Heart left ventricle (tissue), 13 donors: ENCODE measurements around the gene MC1R.
"Not testable (repeated sequence)": the region's sequence is repeated elsewhere in the genome, so short reads cannot be mapped to it uniquely, and the experiment has no call there.

Experiments
- POLR2A ChIP-seq, 2 donors: fragments of 450-650 bp; IDR thresholded peaks; one replicate each; pipeline ENCODE4 v1.6.1; 2017; ENCODE audit warnings: antibody characterized with exemption in 2 of 2, mild to moderate bottlenecking in 2 of 2, moderate library complexity in 2 of 2
- TF ChIP-seq, protein P1 (sequence below), 12 donors: fragments of 200-600 bp; sonication (generic) in 4 of 12; IDR thresholded peaks; one replicate each; pipeline versions ENCODE4 v1.5.0 to v1.8.0; 2018 to 2022; ENCODE audit warnings: antibody characterized with exemption in 12 of 12, mild to moderate bottlenecking in 5 of 12
- donor health status: ischemic (EF 13 %, LVEDD 7.1; RV severe dilation, severe dysfunction).
- donor health status: DM: no; HTN: yes; CAD: no.
- donor health status: DM: no; HTN: no; CAD: no.
- donor health status: ischemic (EF 25% LVEDD 6.9; RV normal size, moderate dysfunction).
- donor health status: ischemic (EF 25% LVEDD 5.7; RV mildly dilated, moderate dysfunction).
- donor health status: ischemic (EF 35%, LVEDD 5.7; RV mildly dilated, moderate dysfunction).
- donor health status: nonischemic (EF 11% LVEDD 7.7; RV severe dilation, severe dysfunction).
- donor health status: DM: yes; HTN: yes; CAD: no.
- donor health status: PGD.
- donor health status: ischemic (EF 29% LVEDD 5.4; RV normal size, mild dysfunction).
- donor health status: nonischemic (EF 23%, LVEDD 6.1; RV moderate dilation, normal function).

GRCh38 chr16:89879123-89879522 is 39.5 kb upstream of the MC1R start:
- not testable (repeated sequence) for TF ChIP-seq POLR2A (IDR thresholded peaks at IDR 0.05)
- TF ChIP-seq, protein P1, sequence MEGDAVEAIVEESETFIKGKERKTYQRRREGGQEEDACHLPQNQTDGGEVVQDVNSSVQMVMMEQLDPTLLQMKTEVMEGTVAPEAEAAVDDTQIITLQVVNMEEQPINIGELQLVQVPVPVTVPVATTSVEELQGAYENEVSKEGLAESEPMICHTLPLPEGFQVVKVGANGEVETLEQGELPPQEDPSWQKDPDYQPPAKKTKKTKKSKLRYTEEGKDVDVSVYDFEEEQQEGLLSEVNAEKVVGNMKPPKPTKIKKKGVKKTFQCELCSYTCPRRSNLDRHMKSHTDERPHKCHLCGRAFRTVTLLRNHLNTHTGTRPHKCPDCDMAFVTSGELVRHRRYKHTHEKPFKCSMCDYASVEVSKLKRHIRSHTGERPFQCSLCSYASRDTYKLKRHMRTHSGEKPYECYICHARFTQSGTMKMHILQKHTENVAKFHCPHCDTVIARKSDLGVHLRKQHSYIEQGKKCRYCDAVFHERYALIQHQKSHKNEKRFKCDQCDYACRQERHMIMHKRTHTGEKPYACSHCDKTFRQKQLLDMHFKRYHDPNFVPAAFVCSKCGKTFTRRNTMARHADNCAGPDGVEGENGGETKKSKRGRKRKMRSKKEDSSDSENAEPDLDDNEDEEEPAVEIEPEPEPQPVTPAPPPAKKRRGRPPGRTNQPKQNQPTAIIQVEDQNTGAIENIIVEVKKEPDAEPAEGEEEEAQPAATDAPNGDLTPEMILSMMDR (IDR thresholded peaks at IDR 0.05) = not testable (repeated sequence)
